Amniotic stem cell (primary cell): ENCODE measurements around the gene KRTAP12-1.
"Not testable (repeated sequence)": the region's sequence is repeated elsewhere in the genome, so short reads cannot be mapped to it uniquely, and the experiment has no call there.

ENCODE experiments used
- DNase-seq: peaks from one replicate; lab custom pipeline; 2025; lab: John Stamatoyannopoulos, UW

KRTAP12-1 gene

DNA sequence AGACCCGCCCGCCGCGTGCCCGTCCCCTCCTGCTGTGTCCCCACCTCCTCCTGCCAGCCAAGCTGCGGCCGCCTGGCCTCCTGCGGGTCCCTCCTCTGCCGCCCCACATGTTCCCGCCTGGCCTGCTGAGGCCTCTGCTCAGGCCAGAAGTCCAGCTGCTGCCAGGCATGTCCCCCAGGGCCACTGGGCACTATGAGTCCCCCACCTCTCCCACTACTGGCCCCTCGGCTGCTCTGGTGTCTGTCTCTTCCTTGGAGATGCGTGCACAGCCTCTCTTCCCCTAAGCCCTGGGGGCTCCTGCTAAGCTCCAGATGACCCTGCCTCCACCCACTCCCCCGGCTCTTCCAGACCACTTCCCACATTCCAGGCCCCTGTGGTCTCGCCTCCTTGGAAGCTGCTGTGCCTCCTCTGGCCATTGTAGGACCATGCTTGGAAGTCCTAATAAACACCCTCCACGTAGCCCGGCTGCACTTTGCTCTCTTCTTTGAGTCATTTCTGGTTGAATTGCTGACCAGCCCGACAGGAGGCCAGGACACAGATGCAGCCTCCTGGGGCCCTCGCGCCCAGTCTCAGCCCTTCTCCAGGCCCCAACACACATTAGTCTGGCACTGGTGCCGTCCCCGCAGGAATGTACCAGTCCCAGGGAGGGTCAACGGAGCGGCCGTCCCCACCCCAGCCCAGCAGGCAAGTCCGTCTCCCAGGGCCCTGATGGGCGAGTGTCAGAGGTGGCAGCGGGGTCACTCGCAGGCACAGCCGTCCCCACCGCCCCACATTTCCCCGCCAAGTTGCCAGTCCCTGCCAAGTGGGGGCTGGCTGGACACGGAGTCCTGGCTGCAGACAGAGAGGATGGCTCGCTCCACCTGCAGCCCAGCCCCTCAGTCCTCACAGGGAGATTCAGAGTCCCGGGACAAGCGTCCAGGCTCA is 16.1 kb upstream of the KRTAP12-1 start:
- DNase-seq = no peak

DNA sequence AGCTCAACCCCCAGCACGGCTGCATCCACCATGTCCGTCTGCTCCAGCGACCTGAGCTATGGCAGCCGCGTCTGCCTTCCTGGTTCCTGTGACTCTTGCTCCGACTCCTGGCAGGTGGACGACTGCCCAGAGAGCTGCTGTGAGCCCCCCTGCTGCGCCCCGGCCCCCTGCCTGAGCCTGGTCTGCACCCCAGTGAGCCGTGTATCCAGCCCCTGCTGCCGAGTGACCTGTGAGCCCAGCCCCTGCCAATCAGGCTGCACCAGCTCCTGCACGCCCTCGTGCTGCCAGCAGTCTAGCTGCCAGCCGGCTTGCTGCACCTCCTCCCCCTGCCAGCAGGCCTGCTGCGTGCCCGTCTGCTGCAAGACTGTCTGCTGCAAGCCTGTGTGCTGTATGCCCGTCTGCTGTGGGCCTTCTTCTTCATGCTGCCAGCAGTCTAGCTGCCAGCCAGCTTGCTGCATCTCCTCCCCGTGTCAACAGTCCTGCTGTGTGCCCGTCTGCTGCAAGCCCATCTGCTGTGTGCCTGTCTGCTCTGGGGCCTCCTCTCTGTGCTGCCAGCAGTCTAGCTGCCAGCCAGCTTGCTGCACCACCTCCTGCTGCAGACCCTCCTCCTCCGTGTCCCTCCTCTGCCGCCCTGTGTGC is 15.3 kb upstream of the KRTAP12-1 start, which contains the start of gene KRTAP10-12:
Gene KRTAP10-12, plus strand, starts transcription at position 1 of the 639 bp plus-strand sequence. Its CDS starts 30 bp downstream, at position 31.
- DNase-seq = not testable (repeated sequence)

DNA sequence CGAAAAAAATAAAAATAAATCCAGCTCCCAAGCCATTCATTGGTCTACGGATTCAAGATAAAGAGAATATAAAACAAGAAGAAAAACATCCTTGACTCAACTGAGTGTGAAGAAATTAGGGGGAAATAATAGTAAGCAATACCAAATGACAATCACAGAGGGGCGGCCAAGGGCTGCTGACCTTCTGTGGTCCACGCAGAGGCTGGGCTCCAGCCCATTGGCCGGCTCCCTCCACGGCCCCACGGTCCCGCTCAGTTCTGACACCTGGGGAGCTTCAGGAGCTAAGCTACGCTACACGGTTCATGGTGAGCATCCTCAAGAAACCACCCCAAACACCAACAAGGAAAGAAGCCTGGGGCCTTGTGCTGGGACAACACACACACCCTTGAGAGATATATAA is 14.6 kb upstream of the KRTAP12-1 start:
- DNase-seq = no peak

DNA sequence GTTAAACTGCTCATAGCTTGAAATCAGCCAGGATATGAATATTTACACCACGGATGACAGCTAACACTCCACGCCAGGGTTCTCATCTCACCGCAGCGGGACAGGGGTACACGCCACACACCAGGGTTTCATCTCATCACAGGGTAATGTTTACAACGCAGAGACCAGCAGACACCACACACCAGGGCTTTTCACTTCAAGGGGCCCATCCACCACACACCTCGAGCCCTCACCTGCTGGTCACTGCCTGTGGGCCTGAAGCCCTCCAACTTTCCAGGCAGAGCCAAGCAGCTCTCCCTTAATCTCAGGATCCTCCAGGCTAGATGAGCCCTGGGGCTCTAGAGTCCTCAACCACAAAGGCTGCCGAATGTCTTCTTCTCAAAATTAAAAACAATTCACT is 13.7 kb upstream of the KRTAP12-1 start:
- no peak for DNase-seq

DNA sequence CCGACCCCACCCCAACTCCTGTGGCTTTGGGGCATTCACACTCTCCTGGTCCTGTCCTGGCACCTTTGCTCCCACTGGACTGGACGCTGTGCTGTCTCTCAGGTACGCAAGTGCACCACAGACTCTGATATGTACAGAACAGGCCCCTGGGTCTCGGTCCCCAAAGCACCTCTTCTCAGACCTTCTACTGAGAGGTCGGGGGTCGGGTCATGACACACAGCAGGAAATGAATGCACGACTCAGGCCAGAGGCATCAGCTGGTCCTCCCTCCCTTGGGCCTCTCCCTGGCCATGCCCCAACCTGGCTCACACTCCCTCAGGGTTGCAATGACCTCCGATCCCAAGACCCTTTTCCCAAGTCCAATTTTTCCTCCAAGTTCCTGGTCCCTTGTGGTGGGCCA is 13.2 kb upstream of the KRTAP12-1 start:
- no peak for DNase-seq

DNA sequence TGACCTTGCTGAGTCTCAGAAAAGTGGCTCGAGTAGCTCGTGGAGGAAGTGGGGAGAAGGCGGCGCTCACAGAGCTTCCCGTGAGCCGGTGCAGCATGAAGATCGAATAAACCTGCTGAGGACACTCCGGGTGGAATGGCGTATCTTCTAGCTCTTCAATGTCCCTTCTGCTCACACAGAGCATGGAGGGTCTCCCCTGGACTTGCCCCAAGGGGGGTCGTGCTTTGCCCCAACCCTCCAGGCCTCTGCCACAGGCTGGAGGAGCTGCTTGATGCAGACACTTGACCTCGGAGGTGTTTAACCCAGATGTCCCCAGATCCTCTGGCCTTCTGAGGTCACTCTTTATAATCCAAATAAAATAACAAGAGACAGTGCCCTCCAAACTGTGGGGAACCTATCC is 12.8 kb upstream of the KRTAP12-1 start:
- no peak for DNase-seq

DNA sequence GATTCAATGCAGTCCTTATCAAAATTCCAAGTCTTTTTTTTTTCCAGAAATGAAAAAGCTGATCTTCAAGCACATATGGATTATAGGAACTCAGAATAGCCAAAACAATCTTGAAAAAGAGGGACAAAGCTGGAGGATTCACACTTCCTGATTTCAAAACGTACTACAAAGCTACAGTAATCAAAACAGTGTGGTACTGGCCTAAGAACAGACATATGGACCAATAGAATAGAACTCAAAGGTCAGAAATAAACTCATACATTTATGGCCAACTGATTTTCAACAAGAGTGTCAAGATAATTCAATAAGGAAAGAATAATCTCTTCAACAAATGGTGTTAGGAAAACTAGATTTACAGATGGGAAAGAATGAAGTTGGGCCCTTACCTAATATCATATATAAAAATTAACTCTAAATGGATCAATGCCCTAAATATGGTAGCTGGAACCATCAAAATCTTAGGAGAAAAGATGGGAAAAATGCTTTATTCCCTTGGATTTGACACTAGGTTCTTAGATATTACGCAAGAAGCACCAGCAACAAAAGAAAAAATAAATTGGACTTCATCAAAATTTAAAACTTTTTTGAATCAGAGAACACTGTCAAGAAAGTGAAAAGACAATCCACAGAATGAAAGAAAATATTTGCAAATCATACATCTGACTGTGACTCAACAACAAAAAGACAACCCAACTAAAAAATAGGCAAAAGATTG is 11.0 kb upstream of the KRTAP12-1 start:
- DNase-seq = no peak

DNA sequence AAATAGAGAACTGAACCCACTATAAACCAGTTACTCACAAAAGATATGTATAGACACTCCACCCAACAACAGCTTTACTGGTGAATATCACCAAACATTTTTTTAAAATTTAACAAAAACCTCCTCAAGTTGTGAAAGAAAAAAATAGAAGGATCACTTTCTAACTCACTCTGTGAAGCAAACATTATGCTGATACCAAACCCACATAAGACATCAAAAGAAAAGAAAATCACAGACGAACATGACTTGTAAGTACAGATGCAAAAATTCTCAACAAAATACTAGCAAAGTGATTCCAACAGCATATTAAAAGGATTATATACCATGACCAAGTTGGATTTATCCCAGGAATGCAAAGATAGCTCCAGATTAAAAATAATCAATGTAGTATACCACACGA is 9.7 kb upstream of the KRTAP12-1 start:
- no peak for DNase-seq

DNA sequence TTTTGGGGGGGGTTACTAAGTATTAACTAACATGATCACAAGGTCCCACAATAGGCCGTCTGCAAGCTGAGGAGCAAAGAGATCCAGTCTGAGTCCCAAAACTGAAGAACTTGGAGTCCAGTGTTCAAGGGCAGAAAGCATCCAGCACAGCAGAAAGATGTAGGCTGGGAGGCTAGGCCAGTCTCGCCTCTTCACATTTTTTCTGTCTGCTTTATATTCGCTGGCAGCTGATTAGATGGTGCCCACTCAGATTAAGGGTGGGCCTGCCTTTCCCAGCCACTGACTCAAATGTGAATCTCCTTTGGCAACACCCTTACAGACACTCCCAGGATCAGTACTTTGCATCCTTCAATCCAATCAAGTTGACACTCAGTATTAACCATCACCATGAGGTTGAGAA is 7.8 kb upstream of the KRTAP12-1 start:
- DNase-seq = not testable (repeated sequence)

DNA sequence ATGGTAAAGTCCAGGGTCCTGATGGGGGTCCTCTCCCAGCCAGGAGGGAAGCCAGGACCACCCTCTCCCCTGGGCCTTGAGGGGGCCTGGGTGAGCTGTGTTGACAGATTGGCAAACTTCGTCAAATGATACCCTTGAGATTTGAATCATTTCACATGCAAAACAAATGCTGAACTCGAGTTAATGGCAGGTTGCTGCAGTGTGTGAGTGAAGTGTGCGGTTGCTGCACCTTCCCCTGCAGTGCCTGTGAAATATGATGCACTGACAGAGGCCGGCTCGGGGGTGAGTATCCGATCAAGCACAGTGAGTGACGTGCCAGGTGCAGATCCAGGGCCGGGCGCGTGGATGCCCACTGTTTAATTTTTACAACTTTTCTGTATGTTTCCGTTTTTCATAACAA is 5.7 kb upstream of the KRTAP12-1 start:
- DNase-seq = no peak

DNA sequence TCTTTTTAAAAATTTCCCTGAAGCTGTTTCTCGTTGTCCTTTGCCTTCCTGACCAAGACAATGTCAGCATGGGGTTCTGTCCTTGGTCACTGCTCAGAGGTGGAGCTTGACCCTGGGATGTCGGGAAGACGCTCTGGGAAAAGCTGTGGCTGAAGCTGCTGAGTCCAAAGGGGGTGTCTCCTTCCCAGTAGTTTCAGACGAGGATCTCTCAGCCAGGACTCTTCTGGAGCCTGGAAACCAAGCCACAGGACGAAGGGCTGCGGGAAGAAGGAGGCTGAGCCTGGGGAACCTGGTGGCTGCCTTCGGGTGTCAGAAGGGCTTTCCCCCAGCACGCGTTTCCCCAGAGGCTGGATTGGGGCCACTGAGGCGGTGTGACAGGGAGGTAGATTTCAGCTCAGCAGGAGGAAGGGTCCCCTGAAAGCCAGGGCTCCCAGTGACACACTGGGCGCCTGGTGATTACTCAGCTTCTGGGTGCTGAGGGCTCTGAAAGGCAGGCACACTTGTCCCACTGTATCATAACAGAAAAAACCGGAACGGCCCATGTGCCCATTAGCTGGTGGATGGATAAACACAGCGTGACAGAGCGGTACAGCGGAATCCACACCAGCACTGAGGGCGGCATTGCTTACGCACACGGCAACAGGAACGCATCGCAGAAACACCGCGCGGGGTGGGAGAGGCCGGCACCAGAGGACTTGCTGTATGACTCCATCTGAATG is 5.0 kb upstream of the KRTAP12-1 start:
- DNase-seq = no peak

DNA sequence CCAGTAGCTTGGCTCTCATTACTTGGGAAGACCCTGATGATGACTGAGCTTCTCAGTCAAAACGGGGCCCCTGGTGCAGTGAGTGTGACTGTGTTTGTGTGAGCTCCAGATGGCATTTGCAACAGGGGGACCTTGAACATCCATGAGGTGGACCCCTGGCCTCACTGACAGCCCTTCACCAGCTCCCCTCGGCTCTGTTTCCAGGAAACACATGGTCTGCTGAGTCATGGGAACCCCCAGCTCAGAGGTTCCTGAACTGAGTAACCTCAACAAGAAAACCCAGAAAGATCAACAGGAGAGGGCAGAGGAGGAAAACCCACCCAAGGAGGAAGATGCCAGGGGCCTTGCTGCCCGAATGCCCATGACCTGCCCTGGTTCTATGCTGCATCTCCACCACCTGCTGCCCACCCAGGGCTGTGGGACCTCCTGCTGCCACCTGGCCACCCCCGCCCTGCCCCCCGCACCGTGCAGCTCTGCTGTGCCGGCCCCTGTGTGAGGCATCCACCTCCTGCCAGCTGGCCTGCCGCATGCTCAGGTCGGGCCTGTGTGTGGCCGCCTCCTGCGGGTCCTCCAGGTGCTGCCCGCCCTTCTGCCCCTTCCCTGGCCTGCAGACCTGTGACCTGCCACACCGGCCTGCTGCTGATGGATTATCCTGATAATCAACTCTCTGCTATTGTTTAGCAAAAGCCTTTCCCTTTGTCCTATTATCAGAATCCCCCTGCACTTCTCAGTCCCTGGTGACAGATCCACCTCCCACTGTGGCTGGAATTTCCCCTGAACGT is 4.2 kb upstream of the KRTAP12-1 start:
- DNase-seq = no peak

DNA sequence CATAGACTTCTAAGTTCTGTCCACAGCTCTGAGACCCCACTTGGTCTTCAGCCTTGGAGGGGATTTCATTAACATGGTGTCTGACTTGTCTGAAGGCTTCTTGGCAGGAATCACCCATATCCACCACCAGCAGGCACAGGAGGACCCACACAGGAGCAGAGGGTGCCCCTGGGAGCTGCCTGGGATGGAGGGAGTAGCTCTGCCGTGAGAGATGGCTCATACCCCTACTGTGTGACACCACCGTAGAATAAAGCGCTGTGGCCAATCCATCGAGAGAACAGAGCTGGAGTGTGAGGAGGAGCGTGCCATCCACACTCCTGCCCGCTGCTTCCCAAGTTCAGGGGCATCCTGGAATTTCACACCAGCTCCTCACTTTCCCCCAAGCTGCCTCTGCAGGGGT is 3.1 kb upstream of the KRTAP12-1 start:
- DNase-seq = not testable (repeated sequence)

DNA sequence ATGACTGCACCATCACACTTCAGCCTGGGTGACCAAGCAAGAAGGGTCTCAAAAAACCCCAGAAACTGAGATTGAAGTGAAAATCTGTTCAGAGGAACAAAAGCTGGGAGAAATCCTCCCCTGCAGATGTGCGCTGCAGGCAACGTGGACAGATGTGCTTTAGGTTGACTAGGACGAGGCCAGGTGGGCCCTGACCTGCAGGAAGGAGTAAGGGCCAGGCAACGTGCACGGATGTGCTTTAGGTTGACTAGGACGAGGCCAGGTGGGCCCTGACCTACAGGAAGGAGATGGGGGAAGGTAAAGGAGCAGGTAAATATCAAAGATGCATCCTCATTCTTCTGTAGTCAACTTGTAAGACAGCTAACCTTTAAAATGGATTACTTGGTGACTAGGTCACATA is 2.5 kb upstream of the KRTAP12-1 start:
- no peak for DNase-seq

DNA sequence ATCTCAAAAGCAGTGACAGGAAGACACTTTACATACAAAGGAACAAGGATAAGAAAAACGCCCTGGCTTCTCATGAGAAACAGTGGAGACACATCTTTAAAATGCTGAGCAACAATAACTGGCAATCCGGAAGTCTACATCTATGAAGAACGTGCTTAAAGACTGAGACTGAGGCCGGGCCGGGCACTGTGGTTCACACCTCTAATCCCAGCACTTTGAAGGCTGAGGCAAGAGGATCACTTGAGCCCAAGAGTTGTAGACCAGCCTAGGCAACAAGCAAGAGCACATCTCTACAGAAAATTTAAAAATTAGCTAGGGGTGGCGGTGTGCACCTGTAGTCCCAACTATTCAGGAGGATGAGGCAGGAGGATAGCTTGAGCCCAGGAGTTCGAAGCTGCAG is 2.1 kb upstream of the KRTAP12-1 start:
- no peak for DNase-seq

DNA sequence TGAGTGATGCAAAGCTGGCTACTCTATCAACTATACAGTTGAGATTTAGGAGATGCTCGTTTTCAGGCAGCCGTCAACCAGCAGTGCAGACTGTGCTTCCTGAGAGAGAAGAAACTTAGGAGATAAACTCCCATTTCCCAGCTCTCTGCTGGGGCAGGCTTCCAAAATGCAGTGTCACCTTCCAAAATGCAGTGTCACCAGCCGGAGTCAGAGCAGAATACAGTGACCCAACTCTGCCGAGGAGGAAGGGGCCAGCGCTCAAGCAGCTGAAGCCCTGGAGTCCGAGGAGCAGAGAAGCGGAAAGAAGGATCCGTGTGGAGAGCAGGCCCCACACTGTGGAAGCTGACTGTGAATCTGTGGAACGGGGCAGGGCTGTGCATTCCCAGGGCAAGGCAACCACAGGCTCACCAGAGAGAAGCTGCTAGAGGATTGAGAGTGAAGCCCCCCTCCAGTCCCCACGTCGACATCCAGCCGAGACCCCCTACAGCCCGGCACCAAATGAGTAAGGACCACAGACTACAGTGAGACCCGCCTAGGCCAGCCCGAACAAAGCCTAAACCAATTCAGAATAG is 703 bp upstream of the KRTAP12-1 start:
- no peak for DNase-seq

DNA sequence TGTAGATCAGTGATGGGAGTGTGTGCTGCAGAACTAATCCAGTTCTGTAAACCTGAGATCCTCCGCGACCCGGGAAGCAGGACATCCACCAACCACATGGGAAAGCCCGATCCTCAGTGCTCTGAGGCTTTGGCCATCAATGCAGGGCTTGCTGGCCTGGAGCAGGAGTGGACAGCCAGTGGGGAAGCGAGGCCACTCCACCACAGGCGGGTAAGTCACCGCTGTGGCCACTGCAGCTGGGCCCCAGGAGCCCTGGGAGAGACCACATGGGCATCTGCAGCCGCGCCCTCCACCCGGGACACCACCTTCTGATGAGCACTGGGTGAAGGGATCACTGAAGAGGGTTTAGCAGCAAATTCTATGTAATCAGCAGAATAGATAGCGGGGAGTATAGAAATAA is 811 bp downstream of the KRTAP12-1 start:
- DNase-seq = no peak

DNA sequence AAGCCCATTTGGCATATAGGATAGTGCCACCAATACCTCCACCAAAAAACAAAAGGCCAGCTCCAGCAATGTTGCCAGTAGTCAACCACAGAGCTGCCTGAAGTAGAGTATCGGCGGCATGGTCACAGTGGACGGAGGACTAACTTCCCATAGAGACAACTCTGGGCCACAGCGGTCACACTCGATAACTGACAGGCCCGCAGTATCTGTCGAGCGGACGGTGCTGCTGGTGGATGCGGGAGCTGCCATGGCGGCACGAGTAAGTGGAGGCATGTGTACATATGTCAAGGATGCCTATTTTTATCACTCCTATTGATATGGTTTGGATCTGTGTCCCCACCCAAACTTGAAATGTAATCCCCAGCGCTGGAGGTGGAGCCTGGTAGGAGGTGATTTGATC is 4.1 kb downstream of the KRTAP12-1 start:
- no peak for DNase-seq

DNA sequence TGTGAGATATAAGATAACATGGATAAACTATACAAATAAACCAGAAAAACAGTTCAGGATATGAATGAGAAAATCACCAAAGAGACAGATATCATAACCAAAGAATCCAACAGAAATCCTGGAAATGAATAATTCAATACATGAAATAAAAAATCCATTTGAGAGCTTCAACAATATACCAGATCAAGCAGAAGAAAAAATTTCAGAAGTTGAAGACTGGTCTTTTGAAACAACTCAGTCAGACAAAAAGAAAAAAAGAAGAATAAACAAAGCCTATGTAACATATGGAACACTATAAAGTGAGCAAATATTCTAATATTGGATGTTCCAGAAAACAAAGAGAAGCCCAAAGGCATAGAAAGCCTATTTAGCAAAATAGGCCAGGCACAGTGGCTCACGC is 10.1 kb downstream of the KRTAP12-1 start:
- no peak for DNase-seq

DNA sequence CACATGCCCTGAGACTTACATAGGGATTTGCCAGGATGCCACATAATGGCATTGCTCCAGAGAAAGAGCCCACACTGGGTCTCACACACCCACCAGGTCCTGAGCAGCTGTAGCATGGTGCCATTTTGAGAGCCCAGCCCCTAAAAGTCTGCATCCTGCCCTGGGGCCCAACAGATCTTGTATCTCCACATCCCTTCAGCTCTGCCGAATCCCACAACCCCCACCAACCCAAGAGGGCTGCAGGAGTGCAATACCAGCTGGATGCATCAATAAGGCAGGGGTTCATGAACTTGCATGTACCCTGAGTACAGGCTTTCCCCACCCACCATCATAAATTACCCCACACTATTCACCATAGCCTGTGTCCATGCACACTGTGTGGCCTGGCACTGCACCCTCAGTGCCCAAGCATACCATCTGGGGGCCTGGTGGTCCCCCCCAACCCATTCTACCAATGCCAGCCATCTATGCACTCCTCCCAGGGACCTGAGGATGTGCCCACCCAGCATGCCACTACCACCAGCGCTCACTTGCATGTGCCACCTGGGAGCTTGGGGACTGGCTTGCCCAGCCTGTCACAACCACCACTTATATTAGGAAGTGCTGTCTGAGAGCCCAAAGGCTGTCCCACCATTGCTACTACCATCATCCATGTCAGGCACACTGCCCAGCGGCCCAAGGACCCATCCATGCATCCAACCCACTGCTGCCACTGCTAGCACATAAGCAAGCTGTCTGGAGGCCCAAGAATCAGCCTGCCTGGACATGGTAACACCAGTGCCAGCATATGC is 11.1 kb downstream of the KRTAP12-1 start:
- DNase-seq = no peak
